C4-2B (cell line): ENCODE results near the gene SLC2A5.

Source experiments
- CTCF ChIP-seq: fragments of 450-650 bp; conservative IDR thresholded peaks from 2 replicates; pipeline ENCODE4 v1.5.1; 2017; ENCODE audit warnings: mild to moderate bottlenecking
- ZFX ChIP-seq: fragments of 450-650 bp; IDR thresholded peaks from 2 replicates; pipeline ENCODE4 v1.6.1; 2017

GRCh38 chr1:9078015-9078751 is 8.7 kb upstream of the SLC2A5 start:
- TF ChIP-seq CTCF: no peak
- no peak for TF ChIP-seq ZFX
